SK-N-SH (cell line): ENCODE data around the gene TSFM.

Experiments
- CTCF ChIP-seq: fragments of 200-600 bp; sonication (generic); IDR thresholded peaks from 2 replicates; pipeline ENCODE4 v1.6.1; 2017; ENCODE audit warnings: antibody characterized with exemption, mild to moderate bottlenecking, moderate library complexity
- POLR2AphosphoS5 ChIP-seq: IDR thresholded peaks from 2 replicates; pipeline ENCODE4 v1.6.1; 2012; ENCODE audit warnings: low read depth, low read length

GRCh38 chr12:57816001-57816854, 33.6 kb downstream of the TSFM start:
- TF ChIP-seq CTCF (no peak), POLR2AphosphoS5 (peak; percentile 19; the same call in 1 of the 2 replicates)
